NCI-H2081 treated with DMSO at 0.1 percent for 48 hours (cell line): Measurements from ENCODE around the gene FAM171A1.
"Not testable (repeated sequence)": the region's sequence is repeated elsewhere in the genome, so short reads cannot be mapped to it uniquely, and the experiment has no call there.

Experiments used
- DNase-seq: peaks from one replicate; lab custom pipeline; 2025; lab: John Stamatoyannopoulos, UW

Gene FAM171A1

GRCh38 chr10:15280974-15281373 is 90.1 kb downstream of the FAM171A1 start:
- DNase-seq = no peak

DNA sequence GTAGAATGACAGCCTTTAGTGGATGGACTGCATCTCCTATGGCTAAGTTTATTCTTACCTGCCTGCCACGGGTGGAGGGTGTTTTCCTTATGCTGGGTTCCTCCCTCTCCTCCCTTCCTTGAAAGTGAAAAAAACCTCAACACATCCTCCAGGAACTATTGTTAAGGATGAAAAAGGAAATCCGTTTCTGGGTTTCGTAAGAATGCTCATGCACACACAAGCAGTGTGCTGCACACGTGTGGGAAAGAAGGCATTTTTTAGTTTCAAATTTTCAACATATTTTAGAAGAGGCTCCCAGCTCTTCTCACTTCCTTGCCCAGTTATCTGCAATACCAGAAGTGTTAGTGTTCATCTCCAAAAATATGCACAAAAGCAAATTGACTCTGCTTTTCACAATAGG is 90.6 kb downstream of the FAM171A1 start:
- no peak for DNase-seq

DNA sequence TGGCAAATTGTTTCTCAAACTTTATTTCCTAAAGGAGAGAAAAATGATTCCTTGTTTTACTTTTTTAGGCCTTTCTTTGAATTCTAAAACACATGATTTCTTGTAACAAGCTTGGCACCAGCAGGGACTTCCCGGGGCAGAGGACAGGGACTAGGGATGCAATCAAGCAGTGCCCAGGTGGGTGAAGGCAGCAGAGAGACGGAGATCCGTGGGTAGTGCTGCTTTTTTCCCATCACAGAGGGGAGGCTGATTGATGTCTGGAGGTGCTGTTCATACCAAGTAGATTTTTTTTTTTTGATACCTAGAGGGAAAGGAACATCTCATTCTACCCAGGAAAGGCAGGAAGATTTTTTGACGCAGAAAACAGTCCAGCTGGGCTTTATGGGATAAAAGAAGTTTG is 91.9 kb downstream of the FAM171A1 start:
- no peak for DNase-seq

- no peak for DNase-seq
Measured at GRCh38 chr10:15278786-15279185, 92.3 kb downstream of the FAM171A1 start.

DNA sequence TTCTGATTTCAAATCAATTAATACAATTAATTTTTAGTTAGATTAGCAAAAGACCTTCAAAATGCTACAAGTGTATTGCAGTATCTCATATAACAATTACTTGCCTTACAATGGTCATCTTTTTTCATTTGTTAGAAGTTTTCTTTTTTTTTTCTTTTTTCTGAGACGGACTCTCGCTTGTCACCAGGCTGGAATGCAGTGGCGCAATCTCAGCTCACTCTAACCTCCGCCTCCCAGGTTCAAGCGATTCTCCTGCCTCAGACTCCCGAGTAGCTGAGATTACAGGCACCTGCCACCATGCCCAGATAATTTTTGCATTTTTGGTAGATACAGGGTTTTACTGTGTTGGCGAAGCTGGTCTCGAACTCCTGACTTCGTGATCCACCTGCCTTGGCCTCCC is 95.0 kb downstream of the FAM171A1 start:
- not testable (repeated sequence) for DNase-seq

- not testable (repeated sequence) for DNase-seq
Measured at GRCh38 chr10:15269838-15270237, 101.3 kb downstream of the FAM171A1 start.

DNA sequence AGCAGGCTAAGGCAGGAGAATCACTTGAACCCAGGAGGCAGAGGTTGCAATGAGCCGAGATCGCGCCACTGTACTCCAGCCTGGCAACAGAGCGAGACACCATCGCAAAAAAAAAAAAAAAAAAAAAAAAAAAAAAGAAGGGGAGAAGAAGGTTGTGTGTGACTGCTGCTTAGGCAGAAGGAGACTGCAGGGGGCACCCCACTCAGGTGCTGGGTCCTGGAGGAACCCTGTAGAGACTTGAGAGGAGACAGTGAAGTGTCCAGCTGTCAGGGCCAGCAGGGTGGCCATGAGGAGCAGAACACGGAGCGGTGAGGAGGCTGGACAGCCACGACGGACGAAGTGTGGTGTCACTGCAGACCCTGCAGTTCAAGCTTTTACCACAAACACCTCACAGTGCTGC is 103.6 kb downstream of the FAM171A1 start:
- DNase-seq = no peak

GRCh38 chr10:15266117-15266516 is 105.0 kb downstream of the FAM171A1 start:
- no peak for DNase-seq

DNA sequence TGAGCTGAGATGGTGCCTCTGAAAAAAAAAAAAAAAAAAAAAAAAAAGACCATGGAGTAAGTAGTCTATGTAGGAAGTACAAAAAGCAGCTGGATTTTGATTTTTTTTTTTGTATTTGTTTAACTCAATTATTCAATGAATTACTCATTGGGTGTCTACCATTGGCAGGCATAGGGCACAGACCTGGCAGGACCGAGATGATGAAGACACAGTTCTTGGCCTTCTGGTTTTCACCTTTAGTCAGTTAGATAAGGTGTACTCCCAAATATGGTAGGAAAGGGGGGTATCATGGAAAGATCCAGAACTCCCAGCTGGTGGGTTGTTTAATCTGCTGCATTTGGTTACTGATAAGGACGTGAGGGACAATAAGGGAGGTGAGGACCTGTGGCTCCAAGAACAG is 105.5 kb downstream of the FAM171A1 start:
- DNase-seq = no peak

- no peak for DNase-seq
Measured at GRCh38 chr10:15265056-15265455, 106.0 kb downstream of the FAM171A1 start.

DNA sequence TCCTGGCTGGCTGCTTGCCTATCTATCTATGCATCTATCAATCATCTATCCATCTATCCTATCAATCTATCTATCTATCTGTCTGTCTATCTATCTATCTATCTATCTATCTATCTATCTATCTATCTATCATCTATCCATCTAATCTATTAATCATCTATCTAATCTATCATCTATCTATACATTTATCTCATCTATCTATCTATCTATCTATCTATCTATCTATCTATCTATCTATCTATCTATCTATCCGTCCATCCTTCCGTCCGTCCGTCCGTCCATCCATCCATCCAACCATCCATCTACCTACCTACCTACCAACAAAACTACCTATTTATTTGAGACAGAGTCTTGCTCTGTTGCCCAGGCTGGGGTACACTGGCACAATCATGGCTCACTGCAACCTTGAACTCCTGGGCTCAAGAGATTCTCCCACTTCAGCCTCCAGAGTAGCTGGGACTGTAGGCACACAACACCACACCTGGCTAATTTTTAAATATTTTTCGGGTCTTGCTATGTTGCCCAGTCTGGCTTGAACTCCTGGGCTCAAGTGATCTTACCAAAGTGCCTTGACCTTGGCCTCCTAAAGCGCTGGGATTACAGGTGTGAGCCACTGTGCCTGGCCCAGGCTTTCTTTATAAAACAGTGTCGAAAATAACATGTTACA is 107.3 kb downstream of the FAM171A1 start:
- DNase-seq = no peak

GRCh38 chr10:15262036-15262713 is 108.9 kb downstream of the FAM171A1 start:
- DNase-seq = no peak

DNA sequence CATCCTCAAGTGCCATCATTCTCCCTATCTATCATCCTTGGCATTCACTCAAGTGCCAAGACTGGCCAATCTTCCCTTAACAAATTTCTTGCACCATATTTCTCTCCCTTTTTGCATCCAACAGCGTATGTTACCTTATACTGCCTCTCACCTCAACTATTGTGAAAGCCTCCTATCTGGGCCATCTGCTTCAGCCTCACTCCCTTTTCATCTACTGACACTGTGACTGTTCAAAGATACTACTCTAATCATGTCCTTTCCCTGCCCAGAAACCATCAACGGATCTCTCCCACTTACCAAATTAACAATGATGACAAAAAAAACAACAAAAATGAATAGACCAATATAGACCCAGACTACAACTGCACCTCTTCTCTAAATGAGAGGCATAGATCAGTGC is 112.0 kb downstream of the FAM171A1 start:
- DNase-seq = no peak

GRCh38 chr10:15258255-15258654 is 112.8 kb downstream of the FAM171A1 start:
- DNase-seq = no peak

DNA sequence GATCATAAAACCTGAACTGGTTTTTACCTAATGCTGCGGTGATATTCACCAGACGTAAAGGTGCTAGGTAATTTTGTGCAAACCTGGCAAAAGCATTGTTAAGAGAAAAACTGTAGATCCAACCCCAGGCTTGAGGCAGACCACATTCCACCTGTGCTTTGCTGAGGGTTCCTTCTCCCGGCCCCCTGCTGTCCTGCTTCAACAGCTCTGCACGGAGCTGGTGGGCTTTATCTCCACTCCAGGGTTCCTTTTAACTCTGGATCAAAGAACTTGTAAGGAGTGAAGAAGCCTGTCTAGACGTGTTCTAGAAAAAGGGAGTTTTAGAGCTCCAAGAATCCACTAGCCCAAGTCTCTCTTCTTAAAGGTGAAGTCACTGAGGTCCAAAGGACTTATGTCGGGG is 115.1 kb downstream of the FAM171A1 start:
- DNase-seq = no peak

DNA sequence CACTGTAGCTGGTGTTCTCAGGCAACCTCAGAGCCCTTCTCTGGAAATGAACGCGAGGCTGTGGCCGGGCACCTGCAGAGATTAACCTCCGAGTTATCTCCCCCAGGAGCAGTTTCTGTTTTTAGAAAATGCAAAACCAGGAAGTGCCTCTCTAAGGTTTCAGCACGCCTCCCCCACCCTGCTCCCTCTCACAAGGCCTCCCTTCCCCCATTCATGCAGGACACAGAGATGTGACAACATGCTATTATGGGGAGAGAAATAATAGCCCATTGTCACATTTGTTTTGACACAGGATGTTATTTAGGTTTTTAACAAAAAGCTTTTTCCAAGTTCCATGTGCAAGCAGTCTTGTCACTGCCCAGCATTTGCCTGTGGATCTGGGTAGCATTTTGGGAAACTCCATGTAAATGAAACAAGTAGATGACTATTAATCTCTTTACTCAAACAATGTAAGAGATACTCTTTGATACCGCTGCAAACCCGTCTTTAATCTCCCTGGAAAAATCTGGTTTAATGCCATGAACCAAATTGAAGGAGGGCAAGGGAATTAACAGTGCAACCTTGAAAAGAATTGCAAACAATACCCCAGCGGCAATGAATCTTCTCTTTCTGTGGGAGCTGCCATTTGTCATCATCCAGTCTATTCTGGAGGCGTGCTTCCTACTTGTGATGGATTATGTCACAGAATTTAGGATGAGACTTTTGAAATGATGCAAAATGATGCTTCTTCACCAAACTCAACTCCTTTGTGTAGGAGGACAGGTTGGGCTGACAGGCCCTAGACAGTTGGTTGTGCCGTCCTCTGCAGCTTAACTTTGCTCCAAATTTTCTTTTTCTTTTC is 116.1 kb downstream of the FAM171A1 start:
- DNase-seq = no peak

GRCh38 chr10:15253951-15254807 is 116.9 kb downstream of the FAM171A1 start:
- DNase-seq = no peak

GRCh38 chr10:15252396-15252795 is 118.7 kb downstream of the FAM171A1 start:
- no peak for DNase-seq

- DNase-seq = no peak
Measured at GRCh38 chr10:15251791-15252380, 119.2 kb downstream of the FAM171A1 start.

DNA sequence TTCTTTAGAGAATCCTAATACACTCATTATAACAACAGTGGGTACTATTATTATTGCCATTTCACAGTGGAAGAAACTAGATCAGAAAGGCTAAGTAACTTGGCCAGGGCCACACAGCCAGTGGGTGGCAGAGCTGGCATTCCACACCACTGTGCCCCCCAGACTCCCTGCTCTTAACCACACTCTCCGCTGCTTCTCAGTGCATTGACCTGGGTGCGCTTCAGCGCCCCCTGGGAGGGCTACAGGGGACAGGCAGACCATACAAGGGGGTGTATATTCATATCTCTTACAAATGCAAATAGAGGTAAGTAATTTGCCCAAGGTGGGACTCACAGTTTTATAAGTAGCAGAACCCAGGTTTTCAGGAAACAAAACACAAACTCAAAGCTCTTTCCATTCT is 125.6 kb downstream of the FAM171A1 start:
- DNase-seq = no peak

GRCh38 chr10:15244635-15245197 is 126.4 kb downstream of the FAM171A1 start:
- DNase-seq = no peak
